Measurements from ENCODE around the gene RTL10.

DNA sequence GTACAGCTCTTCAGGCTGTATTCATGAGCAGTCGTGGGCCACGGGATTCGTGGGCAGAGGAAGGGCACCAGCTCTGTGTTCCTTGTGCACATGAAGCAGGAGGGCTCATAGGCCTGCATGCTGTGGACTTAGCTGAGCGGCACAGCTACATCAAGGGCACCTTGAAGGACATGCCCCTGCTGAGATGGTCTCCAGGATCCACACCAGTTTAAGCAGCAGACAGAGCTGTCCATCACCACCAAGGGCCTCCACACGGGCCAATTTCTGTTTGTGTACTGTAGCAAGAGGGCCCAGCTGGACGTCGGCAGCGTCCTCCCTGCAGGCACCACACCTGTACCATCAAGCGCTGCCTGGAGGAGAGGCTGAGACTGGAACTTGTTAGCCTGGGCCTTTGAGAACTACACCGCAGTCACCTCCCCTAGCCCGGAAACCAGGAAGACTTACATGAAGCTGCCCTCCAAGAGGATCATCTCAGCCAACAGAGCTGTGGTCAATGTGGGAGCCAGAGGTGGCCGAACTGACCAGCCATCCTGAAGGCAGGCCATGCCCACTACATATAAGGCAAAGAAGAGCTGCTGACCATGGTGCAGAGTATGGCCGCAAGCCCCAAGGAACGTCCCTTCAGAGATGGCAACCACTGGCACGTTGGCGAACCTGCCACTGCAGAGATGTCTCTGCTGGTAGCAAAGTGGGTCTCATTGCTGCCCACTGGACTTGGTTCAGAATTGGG, 32.7 kb upstream of the RTL10 start:
- TF ChIP-seq POLR2A (IDR thresholded peaks at IDR 0.05): no peak
- TF ChIP-seq, protein P1, sequence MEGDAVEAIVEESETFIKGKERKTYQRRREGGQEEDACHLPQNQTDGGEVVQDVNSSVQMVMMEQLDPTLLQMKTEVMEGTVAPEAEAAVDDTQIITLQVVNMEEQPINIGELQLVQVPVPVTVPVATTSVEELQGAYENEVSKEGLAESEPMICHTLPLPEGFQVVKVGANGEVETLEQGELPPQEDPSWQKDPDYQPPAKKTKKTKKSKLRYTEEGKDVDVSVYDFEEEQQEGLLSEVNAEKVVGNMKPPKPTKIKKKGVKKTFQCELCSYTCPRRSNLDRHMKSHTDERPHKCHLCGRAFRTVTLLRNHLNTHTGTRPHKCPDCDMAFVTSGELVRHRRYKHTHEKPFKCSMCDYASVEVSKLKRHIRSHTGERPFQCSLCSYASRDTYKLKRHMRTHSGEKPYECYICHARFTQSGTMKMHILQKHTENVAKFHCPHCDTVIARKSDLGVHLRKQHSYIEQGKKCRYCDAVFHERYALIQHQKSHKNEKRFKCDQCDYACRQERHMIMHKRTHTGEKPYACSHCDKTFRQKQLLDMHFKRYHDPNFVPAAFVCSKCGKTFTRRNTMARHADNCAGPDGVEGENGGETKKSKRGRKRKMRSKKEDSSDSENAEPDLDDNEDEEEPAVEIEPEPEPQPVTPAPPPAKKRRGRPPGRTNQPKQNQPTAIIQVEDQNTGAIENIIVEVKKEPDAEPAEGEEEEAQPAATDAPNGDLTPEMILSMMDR (IDR thresholded peaks at IDR 0.05): no peak
